HCT116 (cell line): ENCODE results near the gene ZNHIT6.

Experiments
- EZH2 ChIP-seq: fragments of 200-600 bp; sonication (generic); IDR thresholded peaks from 2 replicates; pipeline ENCODE4 v1.6.1; 2017; ENCODE audit warnings: antibody characterized with exemption, mixed run types
- MAX ChIP-seq: IDR thresholded peaks from 2 replicates; pipeline ENCODE4 v1.6.1; 2012
- POLR2A ChIP-seq: IDR thresholded peaks from 2 replicates; pipeline ENCODE4 v1.7.0; 2011; ENCODE audit warnings: borderline replicate concordance; ENCODE audit not compliant: insufficient read depth, insufficient read length; ENCODE audit errors: extremely low read depth
- POLR2AphosphoS5 ChIP-seq: IDR thresholded peaks from 2 replicates; pipeline ENCODE4 v1.6.1; 2011; ENCODE audit warnings: mild to moderate bottlenecking, low read depth, low read length, moderate library complexity
- TCF7L2 ChIP-seq: IDR thresholded peaks from 2 replicates; pipeline ENCODE4 v1.7.0; 2011; ENCODE audit warnings: borderline replicate concordance, inconsistent platforms; ENCODE audit not compliant: insufficient read depth, insufficient read length; ENCODE audit errors: extremely low read depth
- ZBTB33 ChIP-seq: IDR thresholded peaks from 2 replicates; pipeline ENCODE4 v1.6.1; 2011; ENCODE audit warnings: mild to moderate bottlenecking, low read length, moderate library complexity; ENCODE audit not compliant: insufficient replicate concordance; ENCODE audit errors: extremely low read depth
- TF ChIP-seq, protein P1 (sequence below), 3 experiments: fragments of 200-600 bp in 1 of 3; sonication (generic) in 1 of 3; IDR thresholded peaks in 2 of 3; conservative IDR thresholded peaks in 1 of 3; 2 replicates each; pipeline ENCODE4 v1.5.1; 2012 to 2017; ENCODE audit warnings: low read depth in 2 of 3, low read length in 2 of 3, antibody characterized with exemption in 1 of 3, borderline replicate concordance in 1 of 3, control low read depth in 1 of 3, mild to moderate bottlenecking in 1 of 3, mixed read lengths in 1 of 3, mixed run types in 1 of 3, moderate library complexity in 1 of 3; ENCODE audit not compliant: insufficient read depth in 1 of 3

DNA sequence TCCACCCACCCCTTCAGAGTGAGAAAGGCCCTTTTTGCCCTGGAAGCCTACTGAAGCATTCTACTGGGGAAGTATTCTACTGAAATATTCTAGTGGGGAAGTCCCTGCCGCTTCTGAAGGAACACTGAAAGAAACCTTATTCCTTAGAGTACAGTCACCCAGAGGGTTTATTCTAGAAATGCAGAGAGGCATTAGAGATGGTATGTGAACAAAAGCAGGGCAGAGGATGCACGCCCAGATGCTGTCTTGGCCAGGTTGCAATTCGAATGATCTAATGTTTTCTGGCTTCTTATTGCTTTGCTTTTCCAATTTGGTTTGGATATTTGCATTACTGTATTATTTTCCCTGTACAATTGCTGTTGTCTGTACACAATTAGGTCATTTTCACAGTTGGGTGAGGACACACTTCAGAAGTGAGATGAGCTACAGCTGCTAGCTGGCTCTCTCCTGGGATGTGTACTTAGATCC is 90.6 kb downstream of the ZNHIT6 start:
- TF ChIP-seq MAX (no peak), POLR2A (no peak), EZH2 (no peak), POLR2AphosphoS5 (no peak), TCF7L2 (no peak), ZBTB33 (no peak)
- TF ChIP-seq, protein P1, sequence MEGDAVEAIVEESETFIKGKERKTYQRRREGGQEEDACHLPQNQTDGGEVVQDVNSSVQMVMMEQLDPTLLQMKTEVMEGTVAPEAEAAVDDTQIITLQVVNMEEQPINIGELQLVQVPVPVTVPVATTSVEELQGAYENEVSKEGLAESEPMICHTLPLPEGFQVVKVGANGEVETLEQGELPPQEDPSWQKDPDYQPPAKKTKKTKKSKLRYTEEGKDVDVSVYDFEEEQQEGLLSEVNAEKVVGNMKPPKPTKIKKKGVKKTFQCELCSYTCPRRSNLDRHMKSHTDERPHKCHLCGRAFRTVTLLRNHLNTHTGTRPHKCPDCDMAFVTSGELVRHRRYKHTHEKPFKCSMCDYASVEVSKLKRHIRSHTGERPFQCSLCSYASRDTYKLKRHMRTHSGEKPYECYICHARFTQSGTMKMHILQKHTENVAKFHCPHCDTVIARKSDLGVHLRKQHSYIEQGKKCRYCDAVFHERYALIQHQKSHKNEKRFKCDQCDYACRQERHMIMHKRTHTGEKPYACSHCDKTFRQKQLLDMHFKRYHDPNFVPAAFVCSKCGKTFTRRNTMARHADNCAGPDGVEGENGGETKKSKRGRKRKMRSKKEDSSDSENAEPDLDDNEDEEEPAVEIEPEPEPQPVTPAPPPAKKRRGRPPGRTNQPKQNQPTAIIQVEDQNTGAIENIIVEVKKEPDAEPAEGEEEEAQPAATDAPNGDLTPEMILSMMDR (IDR thresholded peaks at IDR 0.05 in 2 of 3, conservative IDR thresholded peaks at IDR 0.05 in 1 of 3; ENCODE audit: borderline replicate concordance in 1 of 3, insufficient read depth in 1 of 3, low read depth in 2 of 3, low read length in 2 of 3): no peak
